ENCODE measurements around the gene PHF12.

Gene PHF12

GRCh38 chr17:28975646-28976045 is 24.3 kb upstream of the PHF12 start:
- DNase-seq (ENCODE audit: low read depth, low spot score), result no peak

GRCh38 chr17:28975031-28975430 is 23.7 kb upstream of the PHF12 start:
- DNase-seq (ENCODE audit: low read depth, low spot score), result no peak

GRCh38 chr17:28974451-28974850 is 23.1 kb upstream of the PHF12 start:
- no peak for DNase-seq (ENCODE audit: low read depth, low spot score)

DNA sequence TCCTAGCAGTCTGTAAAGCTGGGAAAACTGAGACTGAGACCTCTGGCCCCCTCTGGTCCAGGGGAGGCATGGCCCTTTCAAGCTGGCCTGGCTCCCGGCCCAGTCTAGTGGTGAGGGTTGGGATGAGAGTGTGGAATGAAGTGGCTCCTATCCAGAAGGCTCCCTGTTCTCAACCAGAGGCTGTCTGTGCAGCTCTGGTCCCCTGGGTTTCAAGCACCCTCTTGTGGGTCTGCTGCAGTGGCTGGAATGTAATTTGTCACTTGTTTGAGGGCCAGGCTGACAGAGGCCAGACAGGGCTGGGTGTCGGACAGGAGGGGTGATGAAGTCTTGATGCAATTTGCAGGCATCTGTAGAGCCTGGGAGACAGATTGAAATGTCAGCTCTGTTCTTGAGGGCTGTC is 22.1 kb upstream of the PHF12 start:
- DNase-seq (ENCODE audit: low read depth, low spot score), result peak; percentile 55

DNA sequence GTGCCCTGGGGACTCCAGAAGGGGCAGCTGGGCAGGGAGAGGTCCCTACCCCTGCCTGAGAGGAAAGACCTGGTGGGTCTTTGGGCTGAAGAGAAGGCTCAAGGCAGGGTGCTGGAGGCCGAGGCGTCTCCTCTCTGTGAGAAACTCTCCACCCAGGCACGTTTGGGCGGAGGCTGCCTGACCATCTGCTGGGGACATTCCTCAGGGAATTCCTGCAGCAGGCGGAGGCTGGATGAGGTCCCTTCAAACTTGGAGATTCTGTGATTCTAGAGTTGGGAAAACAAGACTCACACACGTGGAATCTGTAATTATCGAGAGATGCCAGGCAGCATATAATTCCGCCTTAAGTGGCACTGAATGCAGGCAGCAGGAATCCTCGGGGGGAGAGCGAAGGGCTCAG is 21.1 kb upstream of the PHF12 start:
- DNase-seq (ENCODE audit: low read depth, low spot score), result no peak

- no peak for DNase-seq (ENCODE audit: low read depth, low spot score)
Measured at GRCh38 chr17:28970879-28971278, 19.6 kb upstream of the PHF12 start.

- peak; percentile 62 for DNase-seq (ENCODE audit: low read depth, low spot score)
Measured at GRCh38 chr17:28969706-28970393, 18.5 kb upstream of the PHF12 start.

GRCh38 chr17:28968914-28969295 is 17.6 kb upstream of the PHF12 start:
- DNase-seq (ENCODE audit: low read depth, low spot score), result no peak

GRCh38 chr17:28968231-28968913 is 17.1 kb upstream of the PHF12 start:
- DNase-seq (ENCODE audit: low read depth, low spot score), result peak; percentile 67

DNA sequence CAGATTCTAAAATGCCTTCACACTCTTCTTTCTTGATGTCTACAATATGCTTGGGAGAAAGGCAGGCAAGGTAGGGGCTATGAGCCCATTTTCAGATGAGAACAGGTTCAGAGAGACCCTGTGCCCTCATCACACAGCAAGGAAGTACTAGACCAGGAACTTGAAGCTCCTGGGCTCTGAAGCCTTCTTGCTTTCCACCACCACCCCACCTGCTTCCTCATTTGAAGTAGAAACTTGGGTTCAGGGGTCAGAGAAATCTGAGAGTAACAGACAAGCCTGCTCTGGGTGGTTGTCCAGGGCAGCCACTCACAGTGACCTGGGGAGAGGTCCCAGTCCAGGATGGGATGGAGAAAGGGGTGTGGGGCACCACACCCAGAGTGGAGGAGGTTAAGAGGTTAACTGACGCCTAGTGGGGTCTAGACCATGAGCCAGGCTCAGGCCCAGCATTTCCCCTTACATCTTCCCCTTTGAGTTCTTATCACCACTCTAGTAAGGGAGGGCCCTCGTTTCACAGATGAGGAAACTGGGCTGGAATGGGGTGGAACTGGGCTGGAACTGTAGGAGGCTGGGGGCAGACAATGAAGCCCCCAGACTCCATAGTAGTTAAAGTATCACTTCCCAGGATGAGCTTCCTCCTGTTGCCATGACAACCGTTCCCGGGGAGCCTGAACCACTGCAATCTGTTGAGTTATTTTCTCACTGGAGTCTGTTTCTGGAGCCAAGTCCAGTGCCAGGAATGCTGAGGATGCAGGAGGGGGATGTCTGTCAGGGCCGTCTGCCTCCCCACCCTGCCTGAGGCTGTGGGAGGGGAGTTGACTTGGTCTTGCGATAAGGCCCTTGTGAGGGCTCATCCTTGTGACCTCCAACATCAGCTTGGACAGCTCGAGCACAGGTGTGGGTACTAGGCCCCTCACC is 16.2 kb upstream of the PHF12 start:
- DNase-seq (ENCODE audit: low read depth, low spot score), result peak; percentile 79

GRCh38 chr17:28963841-28964240 is 12.5 kb upstream of the PHF12 start:
- no peak for DNase-seq (ENCODE audit: low read depth, low spot score)

DNA sequence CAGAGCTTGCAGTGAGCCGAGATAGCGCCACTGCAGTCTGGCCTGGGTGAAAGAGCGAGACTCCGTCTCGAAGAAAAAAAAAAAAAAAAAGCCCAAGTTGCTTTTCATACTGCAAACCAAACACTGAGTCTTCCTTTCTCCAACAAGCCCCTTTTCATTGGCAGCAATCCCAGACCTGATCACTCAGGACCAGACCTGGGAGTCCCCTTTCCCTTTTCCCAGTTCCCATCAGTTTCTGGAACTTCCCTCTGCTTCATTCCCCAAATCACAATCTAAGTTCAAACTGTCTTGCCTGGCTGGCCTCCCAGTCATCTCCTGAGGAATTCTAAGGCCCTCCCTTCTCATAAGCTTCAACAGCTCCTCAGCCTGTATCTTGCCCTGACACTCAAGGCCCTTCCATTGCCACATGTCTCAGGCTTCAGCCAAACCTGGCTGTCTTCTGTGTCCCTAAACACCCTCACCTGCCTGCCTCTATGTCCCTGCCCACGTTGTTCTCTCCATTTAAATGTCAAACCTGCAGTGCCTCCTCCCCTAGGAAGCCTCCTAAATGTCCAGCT is 11.8 kb upstream of the PHF12 start:
- no peak for DNase-seq (ENCODE audit: low read depth, low spot score)

DNA sequence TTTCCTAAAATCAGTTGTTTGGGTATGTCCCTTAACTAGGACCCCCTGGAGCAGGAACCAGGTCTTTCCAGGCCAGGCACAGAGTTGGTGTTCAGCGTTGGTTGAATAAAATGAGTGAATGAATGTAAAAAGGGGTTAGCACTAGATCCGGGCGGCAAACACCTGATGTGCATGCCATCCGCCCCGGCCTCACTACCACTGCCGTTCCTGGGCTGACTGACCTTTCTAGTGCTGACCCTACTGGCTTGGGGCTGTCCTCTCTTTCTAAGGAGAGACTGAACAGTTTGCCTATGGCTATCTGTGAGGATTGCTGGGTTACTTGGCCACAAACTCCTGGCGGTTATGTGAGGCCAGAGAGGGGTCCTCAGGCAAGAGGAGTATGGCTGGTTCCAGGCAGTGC is 10.1 kb upstream of the PHF12 start:
- DNase-seq (ENCODE audit: low read depth, low spot score), result no peak

- DNase-seq (ENCODE audit: low read depth, low spot score), result no peak
Measured at GRCh38 chr17:28960256-28961061, 9.1 kb upstream of the PHF12 start.

DNA sequence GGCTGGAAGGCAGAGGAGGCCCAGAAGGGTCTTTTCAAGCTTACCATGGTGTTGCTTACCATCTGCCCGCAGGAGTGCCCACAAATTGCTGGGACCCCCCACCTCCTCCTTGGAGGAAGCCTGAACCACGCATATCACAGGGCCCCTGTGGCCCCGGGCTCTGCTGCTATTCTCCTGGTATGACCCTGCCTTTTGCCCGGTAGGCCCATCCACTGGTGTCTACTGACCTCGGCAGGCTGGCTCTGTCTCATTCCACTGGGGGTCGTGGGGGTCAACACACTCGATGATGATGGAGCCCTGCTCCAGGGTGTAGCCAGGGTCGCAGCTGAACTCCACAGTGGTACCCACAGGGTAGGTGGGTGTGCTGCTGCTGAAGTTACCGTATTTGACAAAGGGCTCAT is 8.2 kb upstream of the PHF12 start:
- no peak for DNase-seq (ENCODE audit: low read depth, low spot score)

GRCh38 chr17:28958820-28959455 is 7.6 kb upstream of the PHF12 start:
- DNase-seq (ENCODE audit: low read depth, low spot score), result no peak

DNA sequence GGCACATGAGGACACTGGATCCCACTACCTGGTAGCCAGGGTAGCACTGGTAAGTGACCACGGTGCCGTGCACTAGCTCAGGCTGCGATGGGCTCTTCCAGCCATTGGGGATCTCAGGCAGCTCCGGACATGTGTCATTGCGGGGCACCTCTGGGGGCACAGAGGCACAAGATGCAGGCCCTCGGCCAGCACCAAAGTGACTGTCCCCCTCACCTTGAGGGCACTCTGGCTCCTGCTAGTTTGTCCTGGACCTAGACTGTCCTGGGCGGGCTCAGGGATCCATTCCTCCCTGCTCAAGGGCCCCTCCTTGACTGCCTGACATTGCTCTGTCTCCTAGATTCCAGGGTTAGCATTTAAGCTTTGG is 6.7 kb upstream of the PHF12 start:
- DNase-seq (ENCODE audit: low read depth, low spot score), result no peak

DNA sequence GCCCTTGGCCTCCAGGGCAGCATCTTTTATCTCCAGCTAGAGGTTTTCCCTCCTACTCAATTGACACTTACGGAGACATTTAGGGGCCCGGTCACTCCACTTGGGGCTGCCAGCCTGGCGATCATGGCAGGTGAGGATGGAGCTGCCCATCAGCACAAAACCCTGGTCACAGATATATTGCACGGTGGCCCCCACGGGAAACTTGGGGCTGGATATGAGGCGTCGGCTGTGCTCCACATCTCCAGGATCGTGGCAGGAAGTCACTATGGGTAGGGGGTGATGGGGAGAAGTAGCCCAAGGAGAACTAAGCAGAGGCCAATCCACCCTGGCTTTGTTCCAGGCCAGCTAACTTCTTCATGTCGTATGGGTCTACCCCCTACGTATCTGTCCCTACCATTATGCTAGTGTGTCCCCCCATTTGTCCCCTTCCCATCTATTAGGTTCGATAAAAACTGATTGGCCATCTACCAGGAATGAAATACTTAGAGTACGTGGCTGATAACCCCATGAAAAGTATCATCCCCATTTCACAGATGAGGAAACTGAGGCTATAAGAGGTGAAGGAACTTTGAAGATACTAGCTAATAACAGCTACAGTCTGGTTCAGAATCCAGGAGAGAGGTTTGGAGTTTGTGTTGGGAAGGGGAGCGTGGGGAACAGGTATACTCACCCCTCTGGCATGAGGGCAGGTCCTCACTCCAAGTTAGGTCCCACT is 6.1 kb upstream of the PHF12 start:
- no peak for DNase-seq (ENCODE audit: low read depth, low spot score)

GRCh38 chr17:28956861-28957260 is 5.5 kb upstream of the PHF12 start:
- no peak for DNase-seq (ENCODE audit: low read depth, low spot score)

DNA sequence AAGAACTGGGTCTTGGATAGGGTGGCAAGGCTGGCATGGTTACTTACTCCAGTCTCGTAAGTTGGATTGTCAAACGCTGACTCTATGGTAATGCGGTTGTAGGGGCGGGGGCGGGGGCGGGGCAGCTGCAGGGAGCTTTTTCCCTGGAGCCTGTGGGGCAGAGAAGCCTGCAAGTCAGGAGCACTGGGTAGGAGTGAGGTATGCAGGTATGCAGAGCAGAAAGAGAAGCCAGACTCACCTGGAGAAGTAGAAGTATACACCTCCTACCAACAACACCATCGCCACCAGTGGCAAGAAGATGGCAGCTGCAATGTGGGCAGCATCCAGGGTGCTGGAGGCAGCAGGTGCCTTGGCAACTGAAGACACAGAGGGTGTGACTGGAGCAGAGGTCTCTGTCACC is 4.8 kb upstream of the PHF12 start:
- DNase-seq (ENCODE audit: low read depth, low spot score), result peak; percentile 58

Data from ELF-1 (cell line).